ENCODE data around the gene PLEKHA7.

The PLEKHA7 gene

GRCh38 chr11:16832193-16832539 lies 182.0 kb downstream of the PLEKHA7 start:
- H3K4me3 ChIP-seq (ENCODE audit: low read length): no peak overlapping the region
- no peak for TF ChIP-seq ZNF274 (IDR thresholded peaks at IDR 0.05; ENCODE audit: low read depth, low read length)

DNA sequence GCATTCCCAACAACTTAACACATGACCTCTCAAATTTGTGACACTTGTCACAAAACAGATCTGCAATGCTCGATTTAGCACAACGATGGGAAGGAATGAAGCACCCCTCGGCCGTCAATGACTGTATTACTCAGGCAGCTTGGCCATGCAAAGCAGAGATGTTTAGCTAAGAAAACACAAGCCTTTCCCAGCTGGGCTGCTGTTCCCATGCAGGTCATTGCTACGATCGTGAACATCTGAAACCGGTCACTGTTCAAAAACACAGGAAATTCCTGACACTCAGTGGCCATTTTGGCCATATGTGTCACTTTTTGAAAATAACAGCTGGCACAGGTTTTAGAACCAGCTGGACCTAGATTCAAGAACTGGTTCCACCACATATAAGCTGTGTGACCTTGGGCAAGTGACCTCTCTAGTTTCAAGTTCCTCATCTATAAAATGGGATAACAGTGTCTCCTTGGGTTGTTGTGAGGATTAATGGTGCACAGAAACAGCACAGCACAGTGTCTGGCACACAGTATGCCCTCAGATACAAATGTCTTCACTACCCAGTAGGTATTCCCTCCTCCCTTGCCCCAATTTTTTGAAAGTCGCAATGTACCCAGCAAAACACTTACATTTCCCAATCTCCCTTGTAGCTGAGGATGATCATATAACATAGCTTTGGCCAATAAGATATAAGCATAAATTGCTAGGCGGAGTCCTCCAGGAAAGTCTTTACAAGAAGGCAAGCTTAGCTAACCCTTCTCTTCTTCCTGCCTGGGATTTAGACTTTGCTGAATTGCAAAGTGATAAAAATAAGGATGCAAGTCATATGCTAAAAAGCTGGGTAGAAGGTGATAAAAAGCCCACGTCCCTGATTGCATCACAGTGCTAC lies 182.7 kb downstream of the PLEKHA7 start:
- TF ChIP-seq ZNF274 (IDR thresholded peaks at IDR 0.05; ENCODE audit: low read depth, low read length): no peak
- H3K4me3 ChIP-seq (ENCODE audit: low read length): no peak overlapping the region

DNA sequence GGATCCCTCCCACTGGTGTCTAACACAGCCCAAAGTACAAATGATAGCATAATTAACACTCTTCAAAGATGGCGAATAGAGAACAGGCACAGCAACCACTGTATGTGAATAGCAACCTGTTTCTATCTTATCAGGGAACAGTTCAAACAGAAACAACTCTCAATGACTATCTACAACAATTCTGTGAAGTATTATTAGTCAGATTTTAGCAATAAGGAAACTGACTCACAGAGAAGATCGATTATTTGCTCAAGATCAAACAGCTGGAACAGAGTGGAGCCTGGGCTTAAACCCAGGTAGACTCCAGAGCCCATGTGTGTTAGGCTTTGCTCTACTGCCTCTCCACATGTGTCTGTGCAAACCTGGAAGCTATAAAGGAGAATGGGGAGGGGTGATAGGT lies 187.1 kb downstream of the PLEKHA7 start:
- H3K4me3 ChIP-seq (ENCODE audit: low read length): no peak overlapping the region
- TF ChIP-seq ZNF274 (IDR thresholded peaks at IDR 0.05; ENCODE audit: low read depth, low read length): no peak

DNA sequence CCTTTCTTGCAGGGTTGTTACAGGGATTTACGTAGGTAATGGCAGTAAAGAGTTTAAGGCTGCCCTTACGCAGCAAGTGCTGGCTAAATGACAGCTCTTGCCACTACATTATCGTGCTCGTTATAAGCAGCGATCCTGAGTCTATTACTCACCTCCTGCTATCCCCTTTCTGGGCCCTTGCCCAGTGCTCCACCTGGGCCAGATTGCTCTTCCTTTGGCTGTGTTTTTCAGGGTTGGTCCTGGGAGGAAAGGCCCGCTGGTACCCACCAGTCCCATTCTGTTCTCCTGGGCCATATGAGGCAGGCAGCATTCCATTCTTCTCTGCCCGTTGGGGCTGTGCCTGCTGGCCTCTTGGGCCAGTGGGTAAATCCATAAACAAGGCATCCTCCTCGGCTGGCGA lies 188.2 kb downstream of the PLEKHA7 start:
- no peak overlapping the region for H3K4me3 ChIP-seq (ENCODE audit: low read length)
- no peak for TF ChIP-seq ZNF274 (IDR thresholded peaks at IDR 0.05; ENCODE audit: low read depth, low read length)

- H3K4me3 ChIP-seq (ENCODE audit: low read length): no peak overlapping the region
- TF ChIP-seq ZNF274 (IDR thresholded peaks at IDR 0.05; ENCODE audit: low read depth, low read length): no peak
These were observed 189.1 kb downstream of the PLEKHA7 start for GRCh38 chr11:16825101-16825500.

GRCh38 chr11:16820324-16821092 lies 193.7 kb downstream of the PLEKHA7 start:
- TF ChIP-seq ZNF274 (IDR thresholded peaks at IDR 0.05; ENCODE audit: low read depth, low read length): no peak
- H3K4me3 ChIP-seq (ENCODE audit: low read length): no peak overlapping the region

GRCh38 chr11:16818284-16818683 lies 195.9 kb downstream of the PLEKHA7 start:
- H3K4me3 ChIP-seq (ENCODE audit: low read length): no peak overlapping the region
- TF ChIP-seq ZNF274 (IDR thresholded peaks at IDR 0.05; ENCODE audit: low read depth, low read length): no peak

DNA sequence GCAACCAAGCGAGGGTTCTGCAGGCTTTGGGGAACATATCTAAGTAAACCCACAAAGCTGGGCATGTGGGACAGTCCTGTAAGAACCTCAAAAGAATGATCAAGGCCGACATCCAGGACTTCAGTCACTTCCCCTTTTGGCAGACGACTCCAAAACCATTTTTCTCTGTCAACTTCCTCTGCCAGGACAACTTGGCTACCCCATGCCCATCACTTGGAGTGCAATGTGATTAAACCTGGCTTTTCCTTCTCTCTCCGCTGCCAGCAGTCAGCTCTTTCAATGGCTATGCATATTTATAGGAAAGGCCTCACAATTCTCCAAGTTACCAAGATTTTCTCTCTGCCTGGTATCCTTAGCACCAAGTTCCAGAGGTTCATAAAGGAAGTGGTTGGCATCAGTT lies 196.9 kb downstream of the PLEKHA7 start:
- no peak overlapping the region for H3K4me3 ChIP-seq (ENCODE audit: low read length)
- no peak for TF ChIP-seq ZNF274 (IDR thresholded peaks at IDR 0.05; ENCODE audit: low read depth, low read length)

DNA sequence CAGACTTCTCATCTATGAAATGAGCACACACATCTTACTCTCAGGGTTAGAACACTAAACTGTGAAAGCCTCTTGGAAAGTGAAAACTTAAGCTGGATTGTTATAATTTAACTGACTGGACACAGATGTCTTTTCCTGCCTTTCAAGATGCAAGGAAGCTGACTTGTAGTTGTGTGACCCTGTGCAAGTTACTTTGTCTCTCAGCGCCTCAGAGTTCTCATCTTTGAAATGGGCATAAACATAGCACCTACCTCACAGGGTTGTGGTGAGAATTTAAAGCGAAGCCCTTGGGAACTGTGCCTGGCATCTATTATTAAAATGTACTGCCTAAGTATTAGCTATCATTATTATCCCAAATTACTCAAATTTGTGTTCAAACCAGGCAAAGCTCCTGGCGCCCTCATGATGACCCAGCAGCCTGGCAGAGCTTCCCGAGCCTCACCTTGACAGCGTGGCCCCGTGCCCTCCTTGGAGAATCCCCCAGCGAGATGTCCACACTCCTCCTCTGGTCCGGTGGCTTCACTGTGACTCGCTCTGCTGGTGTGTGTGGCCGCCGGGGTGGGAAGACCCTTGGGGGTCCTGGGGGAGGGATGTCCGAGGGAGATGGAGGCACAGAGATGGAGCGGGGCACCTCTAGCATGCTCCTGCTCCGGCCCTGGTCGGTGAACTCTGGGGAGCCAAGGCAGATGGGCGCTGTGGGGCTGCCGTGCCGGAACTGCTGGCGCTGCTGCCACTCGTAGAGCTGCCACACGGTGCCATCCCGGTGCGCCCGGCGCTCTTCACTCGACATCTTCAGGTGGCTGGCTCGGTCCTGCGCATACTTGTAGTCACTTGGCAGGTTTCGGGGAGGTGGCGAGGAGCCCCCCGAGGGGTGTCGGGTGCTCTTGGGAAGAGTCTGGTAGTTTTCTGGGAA lies 197.6 kb downstream of the PLEKHA7 start:
- no peak for TF ChIP-seq ZNF274 (IDR thresholded peaks at IDR 0.05; ENCODE audit: low read depth, low read length)
- H3K4me3 ChIP-seq (ENCODE audit: low read length): no peak overlapping the region

DNA sequence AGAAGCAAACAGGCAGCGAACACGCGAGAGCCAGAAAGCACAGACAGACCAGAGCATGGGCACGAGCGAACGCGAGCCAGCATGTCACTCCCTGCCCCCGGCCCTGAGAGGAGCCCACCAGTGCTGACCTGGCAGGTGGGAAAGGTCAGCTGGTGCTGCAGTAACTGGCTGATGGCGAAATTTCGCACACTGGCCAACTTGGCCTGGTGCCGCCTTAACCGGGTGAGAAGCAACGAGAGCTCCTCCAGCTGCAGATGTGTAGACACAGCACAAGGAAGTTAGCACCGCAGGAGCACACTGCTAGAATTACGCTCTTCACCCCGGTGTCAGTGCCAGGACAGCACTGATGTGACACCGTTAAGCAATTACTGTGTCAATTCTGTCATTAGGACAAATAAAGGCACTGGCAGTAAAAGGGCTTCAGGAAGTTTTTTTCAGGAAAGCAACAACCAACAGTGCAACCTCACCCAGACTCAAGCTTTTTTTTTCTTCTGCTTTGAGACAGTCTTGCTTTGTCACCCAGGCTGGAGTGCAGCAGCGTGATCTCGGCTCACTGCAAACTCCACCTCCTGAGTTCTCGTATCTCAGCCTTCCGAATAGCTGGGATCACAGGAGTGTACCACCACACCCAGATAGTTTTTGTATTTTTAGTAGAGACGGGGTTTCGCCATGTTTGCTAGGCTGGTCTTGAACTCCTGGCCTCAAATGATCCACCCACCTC lies 199.0 kb downstream of the PLEKHA7 start:
- no peak for TF ChIP-seq ZNF274 (IDR thresholded peaks at IDR 0.05; ENCODE audit: low read depth, low read length)
- no peak overlapping the region for H3K4me3 ChIP-seq (ENCODE audit: low read length)

DNA sequence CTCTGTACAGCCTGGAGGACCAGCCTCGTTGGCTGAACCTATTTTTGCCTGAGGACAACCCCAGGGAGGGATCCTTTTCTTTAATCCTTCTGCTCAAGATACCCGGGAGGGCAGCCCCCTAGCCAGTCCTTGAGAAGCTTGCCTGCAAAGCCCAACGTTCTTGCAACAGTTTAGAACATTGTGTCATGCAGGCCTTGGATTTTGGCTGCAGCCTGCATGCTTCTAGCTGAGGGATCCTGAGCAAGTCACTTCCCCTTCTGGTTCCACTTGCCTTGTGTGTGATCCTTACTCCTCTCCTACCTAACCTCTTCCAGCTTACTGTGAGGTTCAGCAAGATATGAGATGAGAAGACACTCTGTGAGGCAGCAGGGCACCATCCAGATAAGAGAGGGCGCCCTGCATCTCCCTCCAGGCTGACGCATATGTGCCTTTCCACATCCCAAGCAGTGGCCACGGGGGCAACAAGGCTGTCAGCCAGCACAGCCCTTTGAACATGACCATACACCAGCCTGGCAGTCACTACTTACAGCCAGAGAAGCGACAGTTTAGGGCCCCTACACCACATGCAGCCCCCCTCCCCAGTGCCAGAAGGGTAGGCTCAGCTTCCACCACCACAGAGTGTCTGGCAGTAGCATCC lies 199.7 kb downstream of the PLEKHA7 start:
- H3K4me3 ChIP-seq (ENCODE audit: low read length): no peak overlapping the region
- no peak for TF ChIP-seq ZNF274 (IDR thresholded peaks at IDR 0.05; ENCODE audit: low read depth, low read length)

DNA sequence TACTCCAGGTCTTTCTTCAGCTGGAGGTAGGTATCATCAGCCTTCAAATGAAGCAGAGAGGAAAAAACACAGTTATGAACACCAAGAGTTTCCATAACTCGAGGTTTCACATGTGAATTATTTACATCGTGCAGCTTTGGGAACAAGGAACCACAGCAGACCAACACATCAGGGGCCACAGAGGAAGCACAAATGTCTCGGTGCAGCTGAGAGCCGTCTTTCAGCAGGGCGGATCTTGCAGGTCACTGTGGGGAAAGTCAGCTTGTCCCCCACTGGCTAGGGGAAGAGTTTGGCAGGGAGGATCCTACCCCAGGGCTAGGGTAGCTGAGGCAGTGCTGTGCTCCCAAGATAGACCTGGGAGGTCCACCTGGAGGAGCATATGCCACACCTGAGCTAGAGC lies 201.1 kb downstream of the PLEKHA7 start:
- no peak for TF ChIP-seq ZNF274 (IDR thresholded peaks at IDR 0.05; ENCODE audit: low read depth, low read length)

DNA sequence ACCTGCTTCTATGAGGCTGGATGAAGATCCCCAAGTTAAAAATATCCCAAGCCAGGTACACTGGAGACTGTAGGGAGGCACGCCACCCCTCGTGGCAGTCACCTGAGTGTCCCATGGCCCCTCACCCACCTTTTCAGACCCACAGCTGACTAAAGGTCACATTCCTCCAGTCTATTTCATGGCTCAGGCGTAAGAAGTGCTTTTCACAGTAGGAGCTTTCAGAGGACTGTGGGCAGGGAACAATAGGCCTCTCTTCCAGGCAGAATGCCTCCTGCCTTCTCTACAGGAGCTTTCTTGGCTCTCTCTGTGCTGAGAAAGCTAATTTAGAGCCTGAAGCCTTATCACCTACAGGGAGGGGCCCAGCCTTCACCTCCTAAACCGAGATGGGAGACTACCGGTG lies 201.9 kb downstream of the PLEKHA7 start:
- no peak for TF ChIP-seq ZNF274 (IDR thresholded peaks at IDR 0.05; ENCODE audit: low read depth, low read length)

More for the DNA sequence above, 201.1 kb downstream of the PLEKHA7 start:
- no peak overlapping the region for H3K4me3 ChIP-seq (ENCODE audit: low read length)

More for the DNA sequence above, 201.9 kb downstream of the PLEKHA7 start:
- no peak overlapping the region for H3K4me3 ChIP-seq (ENCODE audit: low read length)
